ENCODE measurements around the gene OAF.

DNA sequence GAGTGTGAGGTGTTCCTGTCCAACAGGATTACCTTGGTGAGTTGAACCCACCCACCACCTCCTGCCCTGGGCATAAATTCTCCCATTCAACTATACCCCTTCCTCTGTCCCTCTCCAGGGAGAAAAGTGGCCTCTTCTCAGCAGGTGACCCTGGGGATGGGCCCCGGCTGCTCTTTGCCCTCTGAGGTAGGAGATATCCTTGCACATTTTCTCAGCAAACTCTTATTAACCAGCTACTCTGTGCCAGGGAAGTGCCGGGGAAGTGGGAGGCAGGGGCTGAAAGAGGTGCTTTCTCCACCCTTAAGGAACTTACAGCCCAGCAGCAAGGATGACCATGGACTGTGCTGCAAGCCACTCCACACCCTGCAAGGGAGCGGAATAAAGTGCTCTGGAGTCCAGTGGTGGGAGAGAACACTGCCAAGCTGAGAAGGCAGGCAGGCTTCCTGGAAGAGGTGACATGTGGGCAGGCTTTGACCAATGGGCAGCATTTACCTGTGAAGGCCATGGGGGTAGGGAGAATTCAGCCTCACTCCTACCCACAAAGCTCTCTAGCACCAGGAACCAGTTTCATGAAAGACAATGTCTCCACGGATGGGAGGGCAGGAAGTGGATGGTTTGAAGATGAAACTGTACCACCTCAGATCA is 21.9 kb upstream of the OAF start:
- TF ChIP-seq CTCF (conservative IDR thresholded peaks at IDR 0.05; ENCODE audit: low read depth, low read length), result no peak
- no peak for TF ChIP-seq EZH2 (IDR thresholded peaks at IDR 0.05; ENCODE audit: borderline replicate concordance, low read depth, low read length, poor library complexity, severe bottlenecking)

All from A673 (cell line).